Astrocyte (in vitro differentiated cells and primary cell): ENCODE results near the gene PFDN1. TPM values are rescaled to one million over a fixed set of nuclear protein-coding genes. Genes with fewer than 3 reads are reported as not detected.

Source experiments
- DNase-seq: peaks from one replicate; pipeline ENCODE4 v3.0.0-alpha.2; 2010; ENCODE audit warnings: low read depth
- FAIRE-seq: peaks from 2 replicates; lab custom pipeline; 2011; peaks lifted over from hg19 to GRCh38; lab: Jason Lieb, UNC
- H2AFZ ChIP-seq: 2 replicates; pipeline ENCODE4 v1.6.0; 2012; ENCODE audit warnings: low read depth, low read length, inconsistent platforms
- H3K27ac ChIP-seq: 2 replicates; pipeline ENCODE4 v1.5.1; 2011; ENCODE audit warnings: low read depth, low read length, inconsistent platforms
- H3K27me3 ChIP-seq: 2 replicates; pipeline ENCODE4 v1.6.0; 2011; ENCODE audit warnings: low read length, inconsistent platforms; ENCODE audit not compliant: insufficient read depth
- H3K36me3 ChIP-seq: 2 replicates; pipeline ENCODE4 v1.5.1; 2011; ENCODE audit warnings: low read length, inconsistent platforms; ENCODE audit not compliant: insufficient read depth
- H3K4me1 ChIP-seq: 2 replicates; pipeline ENCODE4 v1.5.1; 2011; ENCODE audit warnings: low read length, inconsistent platforms; ENCODE audit not compliant: insufficient read depth
- H3K4me2 ChIP-seq: 2 replicates; pipeline ENCODE4 v1.6.0; 2012; ENCODE audit warnings: low read length, inconsistent platforms
- H3K4me3 ChIP-seq: 2 replicates; pipeline ENCODE4 v1.5.1; 2011; ENCODE audit warnings: low read depth, mild to moderate bottlenecking, low read length, inconsistent platforms; ENCODE audit not compliant: insufficient read depth
- H3K79me2 ChIP-seq: 2 replicates; pipeline ENCODE4 v1.6.0; 2012; ENCODE audit warnings: mild to moderate bottlenecking, low read length, inconsistent platforms; ENCODE audit not compliant: insufficient read depth
- H3K9ac ChIP-seq: 2 replicates; pipeline ENCODE4 v1.6.0; 2012; ENCODE audit warnings: mild to moderate bottlenecking, low read length, inconsistent platforms
- H3K9me3 ChIP-seq: 2 replicates; pipeline ENCODE4 v1.5.1; 2012; ENCODE audit warnings: low read depth, mild to moderate bottlenecking, low read length, inconsistent platforms; ENCODE audit not compliant: insufficient read depth
- H4K20me1 ChIP-seq: 2 replicates; pipeline ENCODE4 v1.6.0; 2012; ENCODE audit warnings: low read length, inconsistent platforms; ENCODE audit not compliant: insufficient read depth
- H3K27ac Mint-ChIP-seq: one replicate; pipeline ENCODE4 v1.8.0; 2021; ENCODE audit warnings: mild to moderate bottlenecking, mixed read lengths; ENCODE audit not compliant: unreplicated experiment
- H3K27me3 Mint-ChIP-seq: one replicate; pipeline ENCODE4 v1.8.0; 2021; ENCODE audit warnings: low read depth, mixed read lengths; ENCODE audit not compliant: unreplicated experiment
- H3K36me3 Mint-ChIP-seq: one replicate; pipeline ENCODE4 v1.8.0; 2021; ENCODE audit warnings: low read depth, mixed read lengths; ENCODE audit not compliant: unreplicated experiment
- H3K4me1 Mint-ChIP-seq: one replicate; pipeline ENCODE4 v1.8.0; 2021; ENCODE audit warnings: low read depth, mixed read lengths; ENCODE audit not compliant: unreplicated experiment
- H3K4me3 Mint-ChIP-seq: one replicate; pipeline ENCODE4 v1.8.0; 2021; ENCODE audit warnings: mild to moderate bottlenecking, moderate library complexity, mixed read lengths; ENCODE audit not compliant: unreplicated experiment
- H3K9me3 Mint-ChIP-seq: one replicate; pipeline ENCODE4 v1.8.0; 2021; ENCODE audit warnings: mild to moderate bottlenecking, mixed read lengths; ENCODE audit not compliant: unreplicated experiment
- CTCF ChIP-seq: IDR thresholded peaks from 2 replicates; pipeline ENCODE4 v1.5.1; 2011; ENCODE audit warnings: low read depth, mild to moderate bottlenecking, inconsistent platforms, low read length, moderate library complexity; ENCODE audit not compliant: insufficient read depth
- EZH2 ChIP-seq: IDR thresholded peaks from 2 replicates; pipeline ENCODE4 v1.6.1; 2012; ENCODE audit warnings: mild to moderate bottlenecking, low read length, inconsistent platforms; ENCODE audit not compliant: insufficient read depth
- total RNA-seq: library from RNA; stranded (reverse); gene quantifications from 2 replicates; pipeline ENCODE4 v1.2.1, GENCODE V29; 2021

The PFDN1 gene
- total RNA-seq, 1 donor from 2014 or later = 202 TPM

DNA sequence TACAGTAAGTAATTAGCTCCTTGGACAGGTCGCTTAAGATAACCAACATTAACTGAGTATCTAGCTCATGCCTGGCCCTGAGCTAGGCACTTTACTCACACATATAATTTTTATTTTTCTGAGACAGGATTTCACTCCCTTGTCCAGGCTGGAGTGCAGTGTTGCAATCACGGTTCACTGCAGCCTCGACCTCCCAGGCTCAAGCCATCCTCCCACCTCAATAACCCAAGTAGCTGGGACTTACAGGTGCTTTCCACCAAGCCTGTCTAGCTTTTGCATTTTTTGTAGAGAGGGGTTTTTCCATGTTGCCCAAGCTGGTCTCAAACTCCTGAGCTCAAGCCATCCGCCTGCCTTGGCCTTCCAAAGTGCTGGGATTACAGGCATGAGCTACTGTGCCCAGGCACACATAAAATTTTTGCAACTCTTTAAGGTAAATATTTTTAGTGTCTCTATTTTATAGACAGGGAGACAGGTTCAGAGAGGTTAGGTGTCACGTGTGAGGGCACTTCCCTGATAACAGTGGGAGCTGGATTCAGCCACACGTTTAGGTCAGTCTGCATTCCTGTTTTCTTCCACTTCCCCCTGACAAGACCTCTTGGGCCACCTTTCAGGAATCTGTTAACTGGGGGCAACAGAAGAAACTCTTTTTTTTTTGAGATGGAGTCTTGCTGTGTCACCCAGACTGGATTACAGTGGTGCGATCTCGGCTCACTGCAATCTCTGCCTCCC lies 25.3 kb upstream of the PFDN1 start:
- Histone ChIP-seq H3K36me3 (peaks cover 7% of the 10 kb centered on the region), H3K27me3 (no peaks in the 10 kb centered on the region), H2AFZ (peak overlapping the region; percentile 19), H3K9me3 (no peaks in the 10 kb centered on the region), H3K4me1 (peaks cover 33% of the 10 kb centered on the region), H3K4me3 (no peak overlapping the region), H4K20me1 (no peaks in the 10 kb centered on the region), H3K27ac (no peak overlapping the region), H3K9ac (peak overlapping the region; percentile 41), H3K79me2 (no peaks in the 10 kb centered on the region), H3K4me2 (peak overlapping the region; percentile 44)
- Mint-ChIP-seq H3K4me3 (no peak overlapping the region), H3K36me3 (peaks cover 13% of the 10 kb centered on the region), H3K27ac (peak overlapping the region; percentile 41), H3K27me3 (no peaks in the 10 kb centered on the region), H3K9me3 (no peaks in the 10 kb centered on the region), H3K4me1 (peaks cover 72% of the 10 kb centered on the region)
- TF ChIP-seq EZH2 (no peak), CTCF (no peak)
- no peak for DNase-seq
- no peak for FAIRE-seq

- H3K27me3 Mint-ChIP-seq = no peaks in the 10 kb centered on the region
- H3K4me1 Mint-ChIP-seq = peaks cover 75% of the 10 kb centered on the region
- Histone ChIP-seq H3K4me3 (no peak overlapping the region), H4K20me1 (no peaks in the 10 kb centered on the region), H2AFZ (peak overlapping the region; percentile 19), H3K36me3 (peaks cover 1% of the 10 kb centered on the region), H3K79me2 (no peaks in the 10 kb centered on the region), H3K4me2 (peak overlapping the region; percentile 44), H3K4me1 (peaks cover 38% of the 10 kb centered on the region), H3K27me3 (no peaks in the 10 kb centered on the region), H3K9me3 (no peaks in the 10 kb centered on the region), H3K27ac (no peak overlapping the region), H3K9ac (peak overlapping the region; percentile 41)
- H3K27ac Mint-ChIP-seq = peak overlapping the region; percentile 22
- H3K9me3 Mint-ChIP-seq = no peaks in the 10 kb centered on the region
- DNase-seq (no peak), FAIRE-seq (no peak)
- no peak for TF ChIP-seq EZH2
- TF ChIP-seq CTCF = no peak
- peaks cover 12% of the 10 kb centered on the region for H3K36me3 Mint-ChIP-seq
- H3K4me3 Mint-ChIP-seq = no peak overlapping the region
Observed at GRCh38 chr5:140327589-140327988, 24.7 kb upstream of the PFDN1 start.

GRCh38 chr5:140325486-140325885 lies 22.6 kb upstream of the PFDN1 start:
- peaks cover 2% of the 10 kb centered on the region for H3K36me3 Mint-ChIP-seq
- H3K79me2 ChIP-seq = no peaks in the 10 kb centered on the region
- no peaks in the 10 kb centered on the region for H3K9me3 ChIP-seq
- H3K27me3 Mint-ChIP-seq = no peaks in the 10 kb centered on the region
- peaks cover 49% of the 10 kb centered on the region for H3K4me1 ChIP-seq
- no peak overlapping the region for H2AFZ ChIP-seq
- no peaks in the 10 kb centered on the region for H3K27me3 ChIP-seq
- FAIRE-seq (no peak), DNase-seq (no peak)
- no peak for TF ChIP-seq CTCF
- TF ChIP-seq EZH2 = no peak
- peaks cover 79% of the 10 kb centered on the region for H3K4me1 Mint-ChIP-seq
- H4K20me1 ChIP-seq = no peaks in the 10 kb centered on the region
- no peak overlapping the region for H3K4me3 ChIP-seq
- peak overlapping the region; percentile 97 for H3K27ac ChIP-seq
- H3K4me3 Mint-ChIP-seq = no peak overlapping the region
- H3K36me3 ChIP-seq = no peaks in the 10 kb centered on the region
- peak overlapping the region; percentile 37 for H3K9ac ChIP-seq
- peak overlapping the region; percentile 99 for H3K27ac Mint-ChIP-seq
- peak overlapping the region; percentile 83 for H3K4me2 ChIP-seq
- no peaks in the 10 kb centered on the region for H3K9me3 Mint-ChIP-seq
